T follicular helper cell (primary cell): ENCODE measurements around the gene NXPE2.

ENCODE experiments used
- DNase-seq: peaks from one replicate; pipeline ENCODE4 v3.0.0-alpha.2; 2020; ENCODE audit warnings: low read depth

NXPE2 gene

GRCh38 chr11:114745150-114745671 is 66.9 kb downstream of the NXPE2 start:
- no peak for DNase-seq

GRCh38 chr11:114746013-114746412 is 67.7 kb downstream of the NXPE2 start:
- DNase-seq: no peak
